CD4-positive, alpha-beta T cell (primary cell): ENCODE measurements around the gene RIPPLY3. TPM values are rescaled to one million over a fixed set of nuclear protein-coding genes. Genes with fewer than 3 reads are reported as not detected.
A peak's percentile ranks its signal among the peaks of the same experiment; 100 is the strongest.
"Not testable (repeated sequence)": the region's sequence is repeated elsewhere in the genome, so short reads cannot be mapped to it uniquely, and the experiment has no call there.

Source experiments
- ATAC-seq: fragments of 200-7000 bp; cut with Tn5 transposase; one replicate; pipeline ENCODE4 v1.10.0; 2022; ENCODE audit warnings: mild to moderate bottlenecking; ENCODE audit not compliant: poor library complexity
- CTCF ChIA-PET: fragments of 350-600 bp; sonication (Branson Sonifier 250); formaldehyde crosslinking; loops from one replicate; lab custom pipeline; 2021; ENCODE audit warnings: antibody characterized with exemption, inconsistent platforms; lab: Charles Lee
- POLR2A ChIA-PET: fragments of 350-600 bp; sonication (Branson Sonifier 250); formaldehyde crosslinking; loops from one replicate; lab custom pipeline; 2021; ENCODE audit warnings: antibody characterized with exemption, inconsistent platforms; lab: Charles Lee
- DNase-seq, 14 experiments: peaks; one replicate each; pipeline ENCODE4 v3.0.0-alpha.2; 2013 to 2020; ENCODE audit warnings: mixed read lengths in 2 of 14
- H3K27ac ChIP-seq, 2 donors: one replicate each; pipeline versions ENCODE4 v1.5.1 to v1.7.0; 2013; ENCODE audit warnings: low read length in 2 of 2, low read depth in 1 of 2, mild to moderate bottlenecking in 1 of 2
- H3K27me3 ChIP-seq, 2 experiments: 1 replicate in 1 of 2; 2 replicates in 1 of 2; pipeline versions ENCODE4 v1.6.1 to v1.7.0; 2013; ENCODE audit warnings: low read length in 2 of 2, control low read depth in 1 of 2, mild to moderate bottlenecking in 1 of 2, moderate library complexity in 1 of 2; ENCODE audit not compliant: insufficient read depth in 2 of 2, control insufficient read depth in 1 of 2
- H3K36me3 ChIP-seq: one replicate; pipeline ENCODE4 v1.6.1; 2013; ENCODE audit warnings: low read length, control low read depth; ENCODE audit not compliant: insufficient read depth
- H3K4me1 ChIP-seq: one replicate; pipeline ENCODE4 v1.6.1; 2013; ENCODE audit warnings: low read length, control low read depth; ENCODE audit not compliant: insufficient read depth
- H3K4me3 ChIP-seq: one replicate; pipeline ENCODE4 v1.5.1; 2013; ENCODE audit warnings: mild to moderate bottlenecking, low read length, moderate library complexity
- H3K9me3 ChIP-seq, 2 experiments: 1 replicate in 1 of 2; 2 replicates in 1 of 2; pipeline versions ENCODE4 v1.6.1 to v1.7.0; 2013; ENCODE audit warnings: low read length in 2 of 2, mild to moderate bottlenecking in 2 of 2, control low read depth in 1 of 2, moderate library complexity in 1 of 2; ENCODE audit not compliant: control insufficient read depth in 1 of 2, insufficient read depth in 1 of 2
- H3K27ac Mint-ChIP-seq: one replicate; pipeline ENCODE4 v1.8.0; 2020; ENCODE audit warnings: mixed read lengths
- H3K27me3 Mint-ChIP-seq: one replicate; pipeline ENCODE4 v1.8.0; 2021; ENCODE audit warnings: mixed read lengths
- H3K36me3 Mint-ChIP-seq: one replicate; pipeline ENCODE4 v1.8.0; 2021; ENCODE audit warnings: low read depth, mixed read lengths
- H3K4me1 Mint-ChIP-seq: one replicate; pipeline ENCODE4 v1.8.0; 2021; ENCODE audit warnings: low read depth, mixed read lengths
- H3K4me3 Mint-ChIP-seq: one replicate; pipeline ENCODE4 v1.8.0; 2020; ENCODE audit warnings: mild to moderate bottlenecking, mixed read lengths
- H3K9me3 Mint-ChIP-seq: one replicate; pipeline ENCODE4 v1.8.0; 2020; ENCODE audit warnings: mixed read lengths
- intact Hi-C, 2 experiments: fragments of 100-400 bp; cut with DNase I in 1 of 2; cut with micrococcal nuclease in 1 of 2; formaldehyde crosslinking; loops; one replicate each; pipeline versions ENCODE4 v1.15.1 to v1.9.0; 2023 to 2025; cut with DNase I, micrococcal nuclease
- total RNA-seq, 174 experiments: library from RNA in 2 of 174; stranded (reverse) in 2 of 174; gene quantifications; one replicate each; pipeline ENCODE4 v1.2.3 and lab custom pipeline; 2021 to 2026
- TF ChIP-seq, protein P1 (sequence below): fragments of 200-600 bp; IDR thresholded peaks from one replicate; pipeline ENCODE4 v1.8.0; 2022; ENCODE audit warnings: antibody characterized with exemption, mild to moderate bottlenecking

RIPPLY3 gene
- total RNA-seq, 2 experiments from 2014 or later: not detected

DNA sequence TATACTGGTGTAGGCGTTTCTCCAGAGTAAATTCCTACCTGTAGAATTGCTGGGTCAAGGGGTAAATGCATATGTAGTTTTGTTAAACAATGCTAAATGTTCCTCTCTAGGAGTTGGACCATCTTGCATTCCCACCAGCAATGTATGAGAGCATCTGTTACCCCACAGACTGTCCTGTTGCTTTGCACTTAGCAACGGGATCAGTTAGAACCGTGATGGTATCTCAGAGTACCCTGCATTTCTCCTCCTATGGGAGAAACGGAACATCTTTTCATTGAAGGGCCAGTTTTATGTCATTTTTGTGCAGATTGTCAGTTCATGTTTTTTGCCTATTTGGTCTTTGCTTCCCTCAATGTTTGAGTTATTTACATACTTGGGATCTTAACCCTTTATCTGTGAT lies 18.0 kb upstream of the RIPPLY3 start:
- H3K4me1 Mint-ChIP-seq: peaks cover 25% of the 10 kb centered on the region
- TF ChIP-seq, protein P1, sequence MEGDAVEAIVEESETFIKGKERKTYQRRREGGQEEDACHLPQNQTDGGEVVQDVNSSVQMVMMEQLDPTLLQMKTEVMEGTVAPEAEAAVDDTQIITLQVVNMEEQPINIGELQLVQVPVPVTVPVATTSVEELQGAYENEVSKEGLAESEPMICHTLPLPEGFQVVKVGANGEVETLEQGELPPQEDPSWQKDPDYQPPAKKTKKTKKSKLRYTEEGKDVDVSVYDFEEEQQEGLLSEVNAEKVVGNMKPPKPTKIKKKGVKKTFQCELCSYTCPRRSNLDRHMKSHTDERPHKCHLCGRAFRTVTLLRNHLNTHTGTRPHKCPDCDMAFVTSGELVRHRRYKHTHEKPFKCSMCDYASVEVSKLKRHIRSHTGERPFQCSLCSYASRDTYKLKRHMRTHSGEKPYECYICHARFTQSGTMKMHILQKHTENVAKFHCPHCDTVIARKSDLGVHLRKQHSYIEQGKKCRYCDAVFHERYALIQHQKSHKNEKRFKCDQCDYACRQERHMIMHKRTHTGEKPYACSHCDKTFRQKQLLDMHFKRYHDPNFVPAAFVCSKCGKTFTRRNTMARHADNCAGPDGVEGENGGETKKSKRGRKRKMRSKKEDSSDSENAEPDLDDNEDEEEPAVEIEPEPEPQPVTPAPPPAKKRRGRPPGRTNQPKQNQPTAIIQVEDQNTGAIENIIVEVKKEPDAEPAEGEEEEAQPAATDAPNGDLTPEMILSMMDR: no peak
- intact Hi-C loops: loop anchor here in 1 of 2 experiments (5.0 kb wide), 1 partner anchor 84 kb away; the partner anchor contains the start of genes PIGP and TTC3
- H3K4me1 ChIP-seq: peaks cover 17% of the 10 kb centered on the region
- H3K4me3 Mint-ChIP-seq: peak overlapping the region; percentile 80
- H3K4me3 ChIP-seq: no peak overlapping the region
- H3K9me3 Mint-ChIP-seq: no peaks in the 10 kb centered on the region
- DNase-seq (no peak), ATAC-seq (no peak)
- H3K27me3 ChIP-seq: no peaks in the 10 kb centered on the region
- no peak overlapping the region for H3K27ac ChIP-seq
- no peaks in the 10 kb centered on the region for H3K27me3 Mint-ChIP-seq
- CTCF ChIA-PET: interaction anchor here (1.2 to 2.2 kb wide), 3 partner anchors 20 to 23 kb away, joined by 5 to 14 read pairs (median 5); partner anchors contain the start of gene HLCS
- no peaks in the 10 kb centered on the region for H3K36me3 Mint-ChIP-seq
- POLR2A ChIA-PET: interaction anchor here (1.0 to 3.7 kb wide), 4 partner anchors 13 to 268 kb away, joined by 3 to 20 read pairs (median 6); partner anchors contain the start of gene HLCS
- no peaks in the 10 kb centered on the region for H3K36me3 ChIP-seq
- H3K27ac Mint-ChIP-seq: peak overlapping the region; percentile 39
- H3K9me3 ChIP-seq: no peaks in the 10 kb centered on the region

DNA sequence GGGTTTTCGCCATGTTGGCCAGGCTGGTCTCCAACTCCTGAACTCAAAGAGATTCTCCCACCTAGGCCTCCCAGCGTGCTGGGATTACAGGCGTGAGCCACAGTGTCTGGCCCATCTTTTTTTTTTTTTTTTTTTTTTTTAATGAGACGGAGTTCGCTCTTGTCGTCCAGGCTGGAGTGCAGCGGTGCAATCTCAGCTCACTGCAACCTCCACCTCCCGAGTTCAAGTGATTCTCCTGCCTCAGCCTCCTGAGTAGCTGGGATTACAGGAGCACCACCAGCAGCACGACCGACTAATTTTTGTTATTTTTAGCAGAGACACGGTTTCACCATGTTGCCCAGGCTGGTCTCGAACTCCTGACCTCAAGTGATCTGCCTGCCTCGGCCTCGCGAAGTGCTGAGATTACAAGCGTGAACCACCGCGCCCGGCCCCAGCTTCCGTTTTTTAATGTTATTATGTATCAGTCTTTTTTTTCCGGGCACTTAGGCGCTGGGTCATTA lies 17.3 kb upstream of the RIPPLY3 start:
- peak overlapping the region; percentile 62 to 64 for H3K27ac ChIP-seq
- not testable (repeated sequence) for H3K36me3 Mint-ChIP-seq, H3K36me3 ChIP-seq, H3K27me3 ChIP-seq, DNase-seq, H3K9me3 ChIP-seq, H3K27me3 Mint-ChIP-seq, H3K9me3 Mint-ChIP-seq, ATAC-seq
- H3K27ac Mint-ChIP-seq: peak overlapping the region; percentile 36
- H3K4me3 ChIP-seq: peak overlapping the region; percentile 60
- POLR2A ChIA-PET: interaction anchor here (0.7 to 3.7 kb wide), 7 partner anchors 12 to 575 kb away, joined by 3 to 20 read pairs (median 3); partner anchors contain the start of gene HLCS
- intact Hi-C loops: loop anchor here in 1 of 2 experiments (5.0 kb wide), 1 partner anchor 83 kb away; the partner anchor contains the start of genes PIGP and TTC3
- H3K4me1 ChIP-seq: peaks cover 17% of the 10 kb centered on the region
- H3K4me1 Mint-ChIP-seq: peaks cover 25% of the 10 kb centered on the region
- H3K4me3 Mint-ChIP-seq: peak overlapping the region; percentile 83
- CTCF ChIA-PET: interaction anchor here (0.7 to 2.2 kb wide), 10 partner anchors 9 to 961 kb away, joined by 3 to 14 read pairs (median 5); partner anchors contain the start of gene HLCS

DNA sequence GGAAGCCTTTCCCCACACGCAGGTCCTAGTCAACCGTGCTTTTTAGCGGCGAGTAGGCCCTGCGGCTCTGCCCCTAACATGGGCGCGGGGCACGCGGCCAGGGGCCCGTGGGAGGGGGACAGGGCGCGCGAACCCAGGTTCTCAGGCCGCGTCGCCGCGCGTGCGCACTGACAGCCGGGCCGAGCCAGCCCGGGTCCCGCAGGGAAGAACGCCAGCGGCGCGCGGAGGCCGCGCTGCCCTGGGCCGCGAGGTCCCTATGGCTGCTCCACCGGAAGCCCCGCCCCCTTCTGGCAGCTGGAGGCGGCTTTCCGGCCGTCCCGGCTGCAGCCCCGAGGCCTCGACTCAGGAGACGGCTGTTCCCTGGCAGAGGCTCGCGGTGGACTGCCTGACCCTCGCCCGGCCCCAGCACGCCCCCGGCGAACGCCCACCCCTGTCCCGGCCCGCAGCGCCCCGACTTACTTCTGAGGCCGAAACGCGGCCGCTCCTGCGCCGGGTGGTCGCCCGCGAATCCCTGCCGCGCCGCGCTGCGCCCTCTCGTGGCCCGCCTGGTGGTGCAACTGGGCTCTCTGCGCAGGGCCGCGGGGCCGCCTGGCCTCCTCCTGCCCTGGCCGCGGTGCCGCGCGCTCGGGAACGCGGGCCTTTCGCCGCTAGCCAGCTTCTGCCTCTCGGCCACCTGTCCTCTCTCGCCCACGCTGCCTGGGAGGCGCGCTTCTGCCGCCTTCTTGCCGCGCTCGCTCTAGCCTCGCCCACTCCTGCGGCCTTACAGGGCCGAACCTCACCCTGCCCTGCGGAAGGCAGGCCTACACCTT lies 16.6 kb upstream of the RIPPLY3 start:
- Histone ChIP-seq H3K36me3 (no peaks in the 10 kb centered on the region), H3K9me3 (peaks cover 0 to 7% of the 10 kb centered on the region in 2 experiments), H3K4me1 (peaks cover 21% of the 10 kb centered on the region), H3K4me3 (peak overlapping the region; percentile 60), H3K27me3 (no peaks in the 10 kb centered on the region), H3K27ac (peak overlapping the region; percentile 62 to 64)
- DNase-seq (peak; percentile 51 to 93 (median 78)), ATAC-seq (peak; percentile 62)
- Mint-ChIP-seq H3K27me3 (no peaks in the 10 kb centered on the region), H3K4me1 (peaks cover 25% of the 10 kb centered on the region), H3K4me3 (peak overlapping the region; percentile 89), H3K36me3 (no peaks in the 10 kb centered on the region), H3K27ac (peak overlapping the region; percentile 59), H3K9me3 (no peaks in the 10 kb centered on the region)
- ChIA-PET CTCF (interaction anchor here (0.7 to 2.2 kb wide), 11 partner anchors 10 to 962 kb away, joined by 3 to 14 read pairs (median 5); partner anchors contain the start of gene HLCS), POLR2A (interaction anchor here (0.7 to 3.7 kb wide), 7 partner anchors 11 to 574 kb away, joined by 3 to 20 read pairs (median 3); partner anchors contain the start of gene HLCS)
- TF ChIP-seq, protein P1: peak; percentile 92
- intact Hi-C loops: loop anchor here (1.0 to 5.0 kb wide), 4 partner anchors 23 to 486 kb away; partner anchors contain the start of genes PIGP (in 2 of the 2), TTC3 (in 2 of the 2) and HLCS (in 1 of the 2)
